Hematopoietic multipotent progenitor cell (in vitro differentiated cells): ENCODE results near the gene SAT2. TPM values are rescaled to one million over a fixed set of nuclear protein-coding genes. Genes with fewer than 3 reads are reported as not detected.
"Not testable (repeated sequence)": the region's sequence is repeated elsewhere in the genome, so short reads cannot be mapped to it uniquely, and the experiment has no call there.

Experiments
- DNase-seq, 3 donors: peaks; one replicate each; pipeline ENCODE4 v3.0.0-alpha.2; 2011 to 2015; ENCODE audit warnings: low read depth in 2 of 3, low spot score in 2 of 3
- total RNA-seq: library from RNA; depleted of rRNA; stranded (reverse); fragments of >200 nt; gene quantifications from one replicate; pipeline ENCODE4 v1.2.3, GENCODE V29; 2012

SAT2 gene
- 14.0 TPM for total RNA-seq

- peak; percentile 53 to 94 (median 91) for DNase-seq
These were observed at the start of gene SAT2 for GRCh38 chr17:7627250-7628121. Gene SAT2 (minus strand): TSS chr17:7627821. CDS start chr17:7627635, 186 bp downstream.

- no peak for DNase-seq
These were observed 48.9 kb upstream of the SAT2 start for GRCh38 chr17:7676533-7676932.

GRCh38 chr17:7674934-7675333 lies 47.3 kb upstream of the SAT2 start:
- DNase-seq, result no peak

- DNase-seq, result peak in 2 of 3 donors; percentile 17 to 52
These were observed 45.6 kb upstream of the SAT2 start for GRCh38 chr17:7673239-7673638.

- DNase-seq, result no peak
These were observed 40.9 kb upstream of the SAT2 start for GRCh38 chr17:7668482-7668881.

GRCh38 chr17:7667656-7668406 lies 40.2 kb upstream of the SAT2 start:
- DNase-seq, result no peak

GRCh38 chr17:7656958-7657609 lies 29.5 kb upstream of the SAT2 start:
- peak in 1 of 3 donors; percentile 36 for DNase-seq

- DNase-seq, result no peak
These were observed 27.9 kb upstream of the SAT2 start for GRCh38 chr17:7655541-7655840.

- no peak for DNase-seq
These were observed 27.4 kb upstream of the SAT2 start for GRCh38 chr17:7654832-7655540.

GRCh38 chr17:7652388-7653356 lies 25.1 kb upstream of the SAT2 start:
- no peak for DNase-seq

GRCh38 chr17:7651665-7652387 lies 24.2 kb upstream of the SAT2 start:
- DNase-seq, result no peak

GRCh38 chr17:7651097-7651664 lies 23.6 kb upstream of the SAT2 start:
- no peak for DNase-seq

- peak; percentile 55 to 80 (median 76) for DNase-seq
These were observed 23.0 kb upstream of the SAT2 start, which contains the start of gene ATP1B2 for GRCh38 chr17:7650509-7651096. Gene ATP1B2 (plus strand): TSS chr17:7650926. CDS start chr17:7651519, 593 bp downstream.

GRCh38 chr17:7647018-7647417 lies 19.4 kb upstream of the SAT2 start:
- no peak for DNase-seq

- DNase-seq, result no peak
These were observed 18.8 kb upstream of the SAT2 start for GRCh38 chr17:7646457-7646856.

GRCh38 chr17:7644775-7645174 lies 17.2 kb upstream of the SAT2 start:
- no peak for DNase-seq

GRCh38 chr17:7641635-7642034 lies 14.0 kb upstream of the SAT2 start:
- DNase-seq, result not testable (repeated sequence)

- DNase-seq, result no peak
These were observed 13.2 kb upstream of the SAT2 start for GRCh38 chr17:7640783-7641182.
